Loucy (cell line): ENCODE data around the gene SHROOM3.

Experiments
- CTCF ChIP-seq: fragments of 200-600 bp; sonication (generic); conservative IDR thresholded peaks from 2 replicates; pipeline ENCODE4 v1.5.1; 2014; ENCODE audit warnings: mild to moderate bottlenecking, antibody characterized with exemption, low read length
- EZH2phosphoT487 ChIP-seq: fragments of 200-600 bp; IDR thresholded peaks from 2 replicates; pipeline ENCODE4 v1.6.1; 2018; ENCODE audit warnings: antibody characterized with exemption, mild to moderate bottlenecking, moderate library complexity, borderline replicate concordance

DNA sequence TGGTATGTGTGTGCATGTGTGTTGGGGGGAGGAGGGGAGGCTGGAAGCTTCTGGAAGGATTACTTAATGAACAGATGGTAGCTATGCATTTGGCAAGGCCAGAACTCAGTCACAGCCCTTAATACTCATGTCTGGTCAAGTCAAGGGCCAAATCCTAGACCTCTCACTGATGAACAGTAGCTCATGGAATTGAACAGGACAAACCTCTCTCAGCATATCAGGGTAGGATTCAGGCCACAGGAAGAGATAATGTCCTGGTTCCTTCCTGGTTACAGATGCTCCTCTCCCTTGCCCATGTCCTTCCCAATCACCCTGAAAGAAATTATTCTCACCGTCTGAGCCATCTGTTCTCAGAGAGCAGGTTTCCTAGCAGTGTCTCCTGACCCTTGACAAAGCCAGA is 297.2 kb downstream of the SHROOM3 start:
- no peak for TF ChIP-seq CTCF
- TF ChIP-seq EZH2phosphoT487: no peak
